HG02973 (cell line): ENCODE data around the gene HOXA6.

Experiments used
- ATAC-seq: cut with Tn5 transposase; IDR thresholded peaks from one replicate; pipeline ENCODE4 v1.9.1; 2021; ENCODE audit warnings: moderate library complexity; ENCODE audit not compliant: unreplicated experiment

The HOXA6 gene

DNA sequence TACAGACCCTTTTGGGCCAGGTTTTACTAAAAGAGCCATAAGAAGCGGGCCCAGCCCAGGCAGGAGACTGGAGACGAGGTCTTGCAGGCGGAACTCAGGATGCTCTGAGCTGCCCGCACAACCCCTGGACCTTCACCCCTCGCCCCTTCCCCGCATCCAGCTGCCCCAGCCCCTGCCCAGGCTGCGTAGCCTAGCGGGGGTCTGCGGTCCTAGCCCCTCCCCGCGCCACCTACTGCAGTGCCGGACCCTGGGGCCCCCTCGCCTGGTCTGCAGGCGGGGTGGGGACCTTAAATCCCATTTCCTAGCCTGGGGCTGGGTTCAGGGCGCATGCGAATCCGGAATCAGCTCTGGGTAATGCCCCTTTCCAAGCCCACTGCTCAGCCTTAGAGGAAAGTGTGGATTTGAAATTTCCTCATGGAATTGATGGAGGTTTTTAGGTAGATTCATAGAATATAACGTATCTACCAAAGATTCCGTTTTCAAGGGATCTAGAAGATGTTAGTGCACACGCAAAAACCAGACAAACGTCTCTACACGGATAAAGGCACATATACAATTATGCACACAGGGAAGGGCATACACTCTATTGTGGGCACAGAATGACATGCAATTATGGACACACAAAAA, 5.4 kb upstream of the HOXA6 start:
- no peak for ATAC-seq

DNA sequence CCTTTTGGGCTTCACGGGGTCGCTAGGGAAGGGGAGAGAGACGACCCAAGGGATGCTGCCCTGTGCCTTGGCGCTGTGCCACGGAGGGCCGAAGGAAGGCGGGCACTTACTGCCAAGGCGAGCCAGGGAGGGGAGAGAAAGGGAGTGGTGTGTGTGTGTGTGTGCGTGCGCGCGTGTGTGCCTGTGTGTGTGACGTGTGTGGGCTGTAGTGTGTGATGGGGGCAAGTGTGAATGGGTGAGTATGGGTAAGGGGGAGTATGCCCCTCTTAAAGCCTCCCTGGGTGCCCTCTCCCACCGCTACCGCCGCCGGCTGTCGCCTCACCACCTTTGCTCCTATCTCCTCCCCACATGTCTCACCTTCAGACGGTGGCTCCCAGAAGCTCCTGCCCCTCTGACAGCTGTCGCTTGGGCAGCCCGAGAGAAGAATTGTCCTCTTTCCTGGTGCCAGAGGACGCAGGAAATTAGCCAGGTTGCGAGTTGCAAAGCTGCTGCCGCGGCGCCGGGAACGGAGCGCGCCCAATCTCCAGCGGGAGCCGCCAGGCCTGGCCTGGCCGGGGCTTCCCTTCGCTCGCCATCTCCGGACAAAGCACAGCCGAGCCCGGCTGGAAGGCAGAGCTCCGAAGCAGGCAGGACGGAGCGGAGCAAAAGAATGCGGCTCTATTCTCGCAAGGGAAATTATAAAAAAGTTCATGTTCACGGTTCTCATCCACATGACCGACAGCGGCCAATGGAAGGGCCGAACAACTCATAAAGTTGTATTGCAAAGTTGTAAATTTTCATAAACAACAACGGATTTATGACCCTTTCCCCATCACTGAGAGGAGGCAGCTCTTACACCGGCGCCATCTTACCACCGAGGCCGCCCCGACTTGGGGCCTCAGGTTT, 4.6 kb upstream of the HOXA6 start, which contains the start of gene HOXA3:
HOXA3 (minus strand) TSS at position 653 of the 885 bp plus-strand sequence. CDS start 41,943 bp downstream, outside the sequence.
- no peak for ATAC-seq

DNA sequence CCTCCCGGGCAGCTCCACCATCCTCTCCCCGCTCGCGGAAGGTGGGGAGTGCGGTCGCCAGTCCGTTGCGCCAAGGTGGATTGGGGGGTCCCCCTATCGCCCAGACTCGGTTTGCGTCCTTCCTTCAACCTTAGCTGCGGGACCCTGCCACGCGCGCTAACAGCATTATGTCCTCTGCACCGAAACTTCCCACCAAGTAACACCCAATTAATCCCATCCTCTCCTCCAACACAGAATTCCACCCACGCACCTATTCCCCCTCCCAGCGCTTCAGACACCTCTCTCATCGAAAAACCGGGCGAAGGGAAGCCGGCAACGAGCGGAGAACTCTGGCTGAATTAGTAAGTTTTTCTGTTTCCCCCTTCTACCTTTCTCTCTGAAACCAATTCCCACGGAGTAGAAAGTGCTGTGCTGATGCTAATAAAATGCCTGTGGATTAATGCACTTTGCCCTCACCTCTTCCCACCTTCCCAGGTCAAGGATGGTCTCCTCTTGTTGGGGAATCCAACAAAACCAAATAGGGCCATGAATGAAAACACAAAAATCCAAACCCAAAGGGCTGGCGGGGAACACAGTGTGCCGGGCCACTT, 3.9 kb upstream of the HOXA6 start:
- no peak for ATAC-seq

DNA sequence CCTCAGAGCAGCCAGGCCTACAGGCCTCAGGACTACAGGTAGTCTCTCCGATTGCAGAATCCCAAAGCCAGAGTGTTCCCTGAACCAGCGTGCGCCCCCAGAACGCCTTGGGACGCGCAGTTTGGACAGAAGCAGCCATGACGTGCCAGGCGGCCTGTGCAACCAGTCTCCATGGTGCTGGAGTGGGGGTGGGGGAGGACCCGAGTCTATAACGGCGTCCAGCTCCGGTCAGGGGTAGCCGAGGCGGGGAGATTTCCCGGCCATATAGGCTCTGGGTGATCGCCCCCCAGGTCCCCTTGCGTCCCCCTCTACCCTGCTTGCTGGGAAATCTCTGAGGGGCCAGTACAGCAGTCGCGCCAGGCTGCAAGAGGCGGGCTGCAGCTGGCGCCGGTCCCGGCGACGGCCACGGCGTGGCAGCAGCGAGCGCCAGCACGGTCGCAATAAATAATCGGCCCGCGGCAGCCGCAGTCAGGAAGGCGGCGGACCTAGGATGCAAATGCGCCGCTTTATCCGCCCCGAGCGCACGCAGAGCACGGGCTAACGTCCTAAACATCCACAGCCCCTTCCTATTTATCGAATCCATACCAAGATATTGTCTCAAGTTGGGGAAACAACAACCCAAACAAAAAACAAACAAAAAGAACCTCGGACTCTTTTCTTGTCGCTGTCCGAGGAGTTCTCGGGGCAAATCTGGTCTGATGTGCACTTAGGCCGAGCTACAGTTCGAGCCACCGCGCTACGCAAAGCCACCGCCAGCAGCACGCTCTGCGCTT, 3.2 kb upstream of the HOXA6 start:
- peak; percentile 86 for ATAC-seq

DNA sequence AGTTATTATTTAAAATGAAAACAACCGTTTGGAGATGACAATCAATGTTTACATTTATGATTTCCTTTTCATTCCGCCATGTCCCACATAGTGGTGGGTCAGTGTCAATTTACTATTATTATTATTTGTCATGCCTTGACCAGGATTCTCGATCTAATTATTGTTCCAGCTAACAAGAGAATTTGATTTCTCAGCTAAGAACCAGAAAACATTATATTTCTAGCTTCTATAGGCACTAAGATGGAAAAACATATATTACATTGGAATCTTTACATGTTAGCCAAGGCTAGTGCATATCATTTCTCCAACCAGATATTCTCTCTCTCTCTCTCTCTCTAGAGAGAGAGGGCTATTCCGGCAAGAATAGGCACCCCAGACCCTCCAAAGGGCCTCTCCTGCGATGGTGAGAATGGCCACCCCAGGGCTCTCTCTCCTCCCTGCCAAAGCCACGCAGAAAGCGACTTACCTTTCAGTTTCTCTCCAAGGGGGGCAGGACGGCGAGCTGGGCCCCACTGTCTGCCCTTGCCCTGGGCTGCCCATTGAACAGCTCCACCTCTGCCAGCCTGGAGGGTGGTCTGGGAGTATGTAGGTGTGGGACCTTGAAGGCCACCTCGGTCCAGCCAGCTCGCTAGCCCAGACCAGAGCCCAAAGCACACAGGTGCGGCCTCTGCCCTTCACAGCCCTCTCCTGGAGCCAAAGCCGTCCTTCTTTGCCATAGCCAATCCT, 2.4 kb upstream of the HOXA6 start:
- ATAC-seq = no peak

DNA sequence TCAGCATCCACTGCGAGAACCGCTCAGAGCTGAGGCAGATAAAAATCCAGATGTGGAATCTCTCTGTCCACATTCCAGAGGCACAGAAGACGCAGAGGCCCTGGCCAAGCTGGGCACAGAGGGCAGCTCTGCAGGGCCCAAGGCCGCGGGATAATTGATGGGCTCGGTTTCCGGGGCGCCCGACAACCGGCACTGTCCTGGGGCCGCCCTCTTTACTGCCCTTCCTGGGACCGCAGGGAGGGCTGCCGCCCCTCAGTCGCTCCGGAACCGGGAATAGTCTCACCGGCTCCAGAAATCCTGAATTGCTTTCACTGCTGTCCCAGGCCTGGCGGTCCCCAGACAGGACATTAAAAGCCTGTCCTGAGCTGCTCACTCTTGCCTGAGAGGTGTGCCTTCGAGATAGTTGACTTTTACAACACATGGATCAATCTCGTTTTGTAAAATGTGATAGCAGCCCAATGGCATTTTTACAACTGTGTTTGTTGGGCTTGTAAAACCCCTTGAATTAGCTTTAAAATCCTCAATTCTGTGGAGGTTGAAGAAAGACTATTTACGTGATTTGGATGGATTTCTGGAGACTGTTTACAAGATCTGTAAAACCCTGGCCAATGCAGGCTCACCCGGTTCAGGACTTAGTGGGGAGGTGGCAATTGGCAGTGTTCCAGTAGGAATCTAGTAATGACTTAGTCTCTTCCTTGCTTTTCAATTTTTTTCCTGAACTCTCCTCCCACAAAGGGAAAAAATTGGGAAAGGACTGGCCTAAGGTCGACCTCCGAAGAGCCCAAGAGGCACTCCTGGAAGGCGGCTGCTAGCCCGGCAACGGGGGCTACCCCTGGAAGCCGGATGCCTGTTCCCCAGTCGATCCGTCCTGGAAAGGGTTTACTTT, 1.4 kb upstream of the HOXA6 start:
- ATAC-seq = no peak

DNA sequence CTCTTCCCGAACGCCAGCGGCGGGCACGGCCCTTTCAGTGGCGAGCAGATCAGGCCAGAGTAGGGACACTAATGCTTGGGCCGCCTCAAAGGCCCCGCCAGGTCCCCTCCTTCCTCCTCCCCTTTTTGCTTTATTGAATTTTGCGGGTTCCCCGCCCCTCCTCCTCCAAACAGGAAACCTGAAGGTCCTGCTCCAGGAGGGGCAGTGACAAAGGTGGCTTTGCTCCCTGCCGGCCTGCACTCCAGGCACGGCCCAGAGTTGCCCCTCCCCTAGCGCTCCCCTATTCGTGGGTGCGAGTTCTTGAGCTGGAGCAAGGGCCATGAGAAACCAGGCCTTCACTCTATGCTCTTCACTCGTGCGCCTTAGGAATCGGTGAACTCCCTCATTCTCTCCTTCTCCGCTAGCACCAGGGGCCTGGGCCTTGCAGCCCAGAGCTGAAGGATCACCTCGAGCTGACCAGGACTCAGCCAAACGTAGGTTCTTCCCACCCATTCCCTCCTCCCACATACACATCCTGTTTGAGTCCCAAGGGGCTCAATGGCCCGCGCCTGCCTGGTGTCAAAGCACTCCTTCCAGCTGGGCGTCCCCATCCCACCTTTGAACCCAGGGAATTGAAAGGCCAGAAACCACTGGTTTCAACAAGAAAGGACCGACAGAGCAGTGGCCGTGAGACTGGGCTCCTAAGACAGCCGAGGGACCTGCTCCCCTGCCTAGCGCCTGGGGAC, 619 bp upstream of the HOXA6 start:
- ATAC-seq = no peak

DNA sequence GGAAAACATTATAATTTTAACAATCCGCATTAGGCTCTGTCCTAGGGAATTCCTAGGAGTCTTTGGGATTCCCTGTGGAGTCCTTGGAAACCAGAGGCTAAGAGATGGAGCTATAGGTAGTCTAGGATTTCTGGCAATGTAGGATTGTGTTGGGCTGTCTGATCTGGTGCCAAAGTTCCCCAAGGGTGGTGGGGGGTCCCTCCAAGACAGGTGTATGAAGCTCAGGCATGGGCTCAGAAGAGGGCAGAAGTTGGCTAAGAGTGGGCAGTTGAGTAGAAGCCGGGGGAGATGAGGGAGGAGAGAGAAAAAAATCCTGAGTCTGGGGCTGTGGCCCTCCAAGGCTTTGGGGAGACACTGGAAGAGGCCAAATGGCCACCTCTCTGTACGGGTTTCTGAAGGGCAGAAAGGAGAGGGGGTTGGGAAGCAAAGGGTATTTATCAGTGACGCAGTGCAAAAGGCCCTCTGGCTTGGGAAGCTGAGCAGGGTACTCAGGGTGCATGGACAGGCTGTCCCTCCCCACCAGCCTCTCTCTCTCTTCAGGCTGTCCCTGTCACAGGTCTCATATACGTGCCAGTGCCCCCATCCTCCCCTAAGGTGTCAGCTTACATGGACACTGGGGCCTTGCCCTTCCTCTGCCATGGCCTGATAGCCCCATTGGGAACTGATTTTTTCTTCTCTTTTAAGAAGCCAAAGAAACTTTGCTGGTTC, 929 bp downstream of the HOXA6 start:
- no peak for ATAC-seq

DNA sequence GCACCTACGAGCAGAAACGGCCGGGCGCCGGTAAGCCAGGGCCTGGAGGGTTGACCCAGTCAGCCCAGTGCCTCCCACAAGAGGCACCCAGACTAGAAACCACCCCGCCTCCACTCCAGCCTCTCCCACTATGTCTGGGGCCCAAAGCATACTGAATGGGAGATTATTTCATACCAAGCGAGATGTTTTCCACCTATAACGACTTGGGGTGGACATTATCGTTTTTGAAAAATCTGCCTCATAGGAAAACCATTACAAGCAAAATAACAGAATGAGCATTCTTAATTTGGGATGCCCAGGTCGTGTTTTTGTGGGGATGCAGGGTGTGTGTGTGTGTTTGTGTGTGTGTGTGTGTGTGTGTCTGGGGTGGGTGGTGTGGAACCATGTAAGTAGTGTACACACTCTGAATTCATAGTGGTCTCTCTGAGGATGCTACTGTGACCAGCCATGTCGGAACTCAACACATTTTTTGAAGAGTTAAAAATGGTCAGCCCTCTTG, 1.6 kb downstream of the HOXA6 start:
- ATAC-seq = no peak

DNA sequence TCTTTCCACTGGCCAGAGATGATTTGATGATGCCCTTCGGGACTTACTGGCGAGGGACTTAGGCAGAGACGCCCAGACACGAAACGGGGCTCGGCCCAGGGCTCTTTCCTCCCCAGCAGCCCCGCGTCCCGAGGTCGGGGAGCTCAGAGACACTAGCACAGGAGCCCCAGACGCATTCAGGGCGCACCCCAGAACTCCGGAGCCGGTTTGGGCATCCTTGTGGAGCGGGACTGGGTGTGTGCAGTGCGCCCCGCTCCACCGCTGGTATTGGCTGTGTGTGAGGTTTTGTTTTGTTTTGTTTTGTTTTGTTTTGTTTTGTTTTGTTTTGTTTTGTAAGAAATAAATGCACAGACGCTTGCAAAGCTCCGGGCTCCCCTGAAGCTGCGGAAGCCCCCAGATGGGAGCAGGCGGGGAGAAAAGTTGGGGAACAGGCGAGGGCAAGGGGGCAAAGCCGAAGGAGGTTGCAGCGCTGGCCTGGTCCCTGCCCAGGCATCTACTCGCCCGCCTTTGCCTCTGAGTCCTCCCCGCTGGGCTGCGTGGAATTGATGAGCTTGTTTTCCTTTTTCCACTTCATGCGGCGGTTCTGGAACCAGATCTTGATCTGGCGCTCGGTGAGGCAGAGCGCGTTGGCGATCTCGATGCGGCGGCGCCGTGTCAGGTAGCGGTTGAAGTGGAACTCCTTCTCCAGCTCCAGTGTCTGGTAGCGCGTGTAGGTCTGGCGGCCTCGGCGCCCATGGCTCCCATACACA, 2.2 kb downstream of the HOXA6 start:
- ATAC-seq = no peak

DNA sequence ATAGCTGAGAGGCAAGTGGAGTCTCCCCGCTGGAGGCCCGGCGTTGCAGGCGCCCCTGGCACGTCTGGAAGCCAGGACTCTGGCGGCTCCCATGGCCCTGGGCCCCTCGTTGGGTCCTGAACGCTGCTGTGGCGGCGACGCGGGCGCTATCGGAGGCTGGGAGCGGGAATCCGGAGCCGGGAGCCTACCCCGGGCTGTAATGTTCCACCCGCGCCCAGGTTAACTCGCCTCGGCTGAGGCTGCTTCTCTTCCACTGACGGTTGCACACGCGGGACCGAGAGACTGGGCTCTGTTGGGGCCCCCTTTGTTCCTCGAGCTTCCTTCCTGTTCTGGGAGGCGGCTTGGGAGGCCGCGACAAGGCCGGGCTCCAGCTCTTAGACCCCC, 2.8 kb downstream of the HOXA6 start:
- no peak for ATAC-seq

DNA sequence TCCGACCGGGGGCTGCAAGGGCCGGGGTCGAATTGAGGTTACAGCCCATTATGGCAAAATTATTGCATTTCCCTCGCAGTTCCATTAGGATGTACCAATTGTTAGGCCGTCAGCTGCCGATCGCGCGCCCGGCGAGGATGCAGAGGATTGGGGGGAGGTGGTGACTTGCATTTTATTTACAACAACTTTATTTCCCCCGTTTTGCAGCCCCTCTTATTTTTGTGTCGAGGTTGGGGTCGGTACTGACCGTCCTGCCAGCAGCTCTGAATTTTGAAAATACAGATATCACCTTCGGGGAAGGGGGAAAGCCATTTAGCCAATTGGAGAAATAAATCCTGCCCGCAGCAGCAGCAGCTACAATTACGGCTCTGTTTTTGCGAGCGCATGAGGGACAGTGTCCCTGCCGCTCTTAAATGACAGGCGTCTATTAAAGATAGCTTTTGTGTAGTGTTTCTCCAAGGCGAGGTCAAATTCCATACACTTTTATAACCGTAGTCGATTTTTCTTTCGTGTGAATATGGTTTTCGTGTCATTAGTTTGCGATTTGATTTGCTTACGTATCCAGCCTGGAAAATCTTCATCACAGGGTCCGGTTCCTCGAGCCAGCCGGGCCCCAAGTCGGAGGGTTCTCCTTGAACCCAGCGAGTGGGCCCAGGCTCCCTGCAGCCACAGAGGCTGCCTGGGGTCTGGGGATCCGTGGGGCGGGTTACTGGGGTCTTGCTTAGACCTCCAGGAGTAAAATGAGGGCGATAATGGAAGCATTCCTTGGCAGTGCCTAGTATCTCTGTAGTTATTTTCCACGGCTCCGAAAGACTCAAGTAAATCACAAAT, 3.4 kb downstream of the HOXA6 start:
- ATAC-seq = no peak

DNA sequence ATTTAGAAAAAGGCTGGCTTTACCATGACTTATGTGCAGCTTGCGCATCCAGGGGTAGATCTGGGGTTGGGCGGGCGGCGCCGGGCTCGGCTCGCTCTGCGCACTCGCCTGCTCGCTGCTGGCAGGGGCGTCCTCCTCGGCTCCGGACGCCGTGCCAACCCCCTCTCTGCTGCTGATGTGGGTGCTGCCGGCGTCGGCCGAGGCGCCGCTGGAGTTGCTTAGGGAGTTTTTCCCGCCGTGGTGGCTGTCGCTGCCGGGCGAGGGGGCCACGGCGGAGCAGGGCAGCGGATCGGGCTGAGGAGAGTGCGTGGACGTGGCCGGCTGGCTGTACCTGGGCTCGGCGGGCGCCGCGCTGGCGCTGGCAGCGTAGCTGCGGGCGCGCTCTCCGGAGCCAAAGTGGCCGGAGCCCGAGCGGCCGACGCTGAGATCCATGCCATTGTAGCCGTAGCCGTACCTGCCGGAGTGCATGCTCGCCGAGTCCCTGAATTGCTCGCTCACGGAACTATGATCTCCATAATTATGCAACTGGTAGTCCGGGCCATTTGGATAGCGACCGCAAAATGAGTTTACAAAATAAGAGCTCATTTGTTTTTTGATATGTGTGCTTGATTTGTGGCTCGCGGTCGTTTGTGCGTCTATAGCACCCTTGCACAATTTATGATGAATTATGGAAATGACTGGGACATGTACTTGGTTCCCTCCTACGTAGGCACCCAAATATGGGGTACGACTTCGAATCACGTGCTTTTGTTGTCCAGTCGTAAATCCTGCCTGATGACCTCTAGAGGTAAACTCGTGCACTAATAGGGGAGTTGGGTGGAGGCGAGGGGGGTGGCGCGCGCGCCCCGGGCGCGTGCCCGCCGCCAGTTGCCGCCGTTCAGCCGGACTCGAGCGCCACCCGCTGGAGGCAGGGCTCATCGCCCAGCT, 4.3 kb downstream of the HOXA6 start, which contains the start of gene HOXA5:
HOXA5 (minus strand) TSS at position 659 of the 927 bp plus-strand sequence; CDS start at position 585, 74 bp downstream.
- ATAC-seq = no peak

DNA sequence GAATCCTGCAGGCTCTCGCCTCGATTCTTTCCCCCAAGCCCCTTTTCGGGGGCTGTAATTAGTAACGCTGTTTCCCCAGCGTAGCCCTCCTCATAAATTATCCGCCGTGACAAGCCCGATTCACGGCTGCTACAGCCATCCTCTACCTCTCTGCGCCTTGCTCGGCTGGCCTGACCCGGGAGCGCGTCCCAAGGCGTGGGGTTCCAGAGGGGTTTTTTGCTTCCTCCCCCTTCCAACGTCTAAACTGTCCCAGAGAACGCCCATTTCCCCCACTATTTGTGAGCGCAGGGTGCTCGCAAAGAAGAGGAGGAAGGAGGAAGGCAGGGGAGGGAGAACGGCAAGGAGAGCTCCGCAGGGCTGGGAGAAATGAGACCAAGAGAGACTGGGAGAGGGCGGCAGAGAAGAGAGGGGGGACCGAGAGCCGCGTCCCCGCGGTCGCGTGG, 5.0 kb downstream of the HOXA6 start:
- ATAC-seq = no peak

DNA sequence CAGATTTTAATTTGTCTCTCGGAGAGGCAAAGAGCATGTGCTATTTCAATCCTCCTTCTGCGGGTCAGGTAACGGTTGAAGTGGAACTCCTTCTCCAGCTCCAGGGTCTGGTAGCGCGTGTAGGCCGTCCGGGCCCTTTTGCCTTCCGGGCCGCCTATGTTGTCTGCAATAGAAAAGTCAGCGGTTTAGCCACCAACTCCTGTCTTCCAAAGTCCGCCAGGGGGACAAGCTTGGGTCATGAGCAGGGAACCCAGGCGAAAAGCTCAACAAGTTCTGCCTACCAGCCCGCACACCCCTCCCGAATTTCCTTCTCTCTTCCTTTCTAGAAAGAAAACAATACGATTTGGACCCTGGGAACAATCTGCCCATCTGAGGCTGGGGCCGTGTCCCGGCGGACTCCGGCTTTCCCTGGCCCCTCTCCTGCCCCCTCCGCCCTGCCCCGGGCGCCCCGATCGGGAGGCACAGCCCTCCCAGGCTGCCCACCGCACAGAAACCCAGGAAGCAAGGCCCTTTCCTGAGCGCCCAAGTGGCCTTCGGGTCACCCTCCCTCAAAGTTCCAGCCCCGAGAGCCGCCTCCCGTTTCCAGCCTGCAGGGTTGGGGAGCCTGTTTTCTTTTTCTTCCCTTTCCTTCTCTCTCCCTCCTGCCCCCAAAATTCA, 5.5 kb downstream of the HOXA6 start:
- ATAC-seq = no peak
